WTC11 (cell line): ENCODE data around the gene AVL9. TPM values are rescaled to one million over a fixed set of nuclear protein-coding genes. Genes with fewer than 3 reads are reported as not detected.

Experiments
- ATAC-seq: fragments of 200-7000 bp; cut with Tn5 transposase; 2 replicates; pipeline ENCODE4 v1.10.0; 2021; ENCODE audit warnings: mild to moderate bottlenecking, moderate library complexity
- CTCF ChIA-PET: fragments of 300-600 bp; sonication (Branson Sonifier 250); formaldehyde crosslinking; loops from one replicate; lab custom pipeline; 2021; ENCODE audit warnings: antibody characterized with exemption; lab: Charles Lee
- POLR2A ChIA-PET: fragments of 350-600 bp; sonication (Branson Sonifier 250); formaldehyde crosslinking; loops from one replicate; lab custom pipeline; 2021; ENCODE audit warnings: antibody characterized with exemption; lab: Charles Lee
- DNase-seq: peaks from one replicate; pipeline ENCODE4 v3.0.0; 2021; ENCODE audit warnings: low spot score
- H3K27ac Mint-ChIP-seq: 2 replicates; pipeline ENCODE4 v1.8.0; 2021; ENCODE audit warnings: mixed read lengths
- H3K27me3 Mint-ChIP-seq: 2 replicates; pipeline ENCODE4 v1.8.0; 2021; ENCODE audit warnings: low read depth, mild to moderate bottlenecking, moderate library complexity, mixed read lengths
- H3K36me3 Mint-ChIP-seq: 2 replicates; pipeline ENCODE4 v1.8.0; 2021; ENCODE audit warnings: mixed read lengths
- H3K4me1 Mint-ChIP-seq: 2 replicates; pipeline ENCODE4 v1.8.0; 2022; ENCODE audit warnings: mixed read lengths
- H3K4me3 Mint-ChIP-seq: 2 replicates; pipeline ENCODE4 v1.8.0; 2021; ENCODE audit warnings: mild to moderate bottlenecking, moderate library complexity, mixed read lengths
- H3K9me3 Mint-ChIP-seq: 2 replicates; pipeline ENCODE4 v1.8.0; 2021; ENCODE audit warnings: mixed read lengths
- ATF2 ChIP-seq: sonication (generic); formaldehyde crosslinking; IDR thresholded peaks from 2 replicates; pipeline ENCODE4 v1.8.1; 2022; ENCODE audit warnings: low read depth, missing genetic modification reagents, borderline replicate concordance
- CREM ChIP-seq: sonication (generic); formaldehyde crosslinking; IDR thresholded peaks from 2 replicates; pipeline ENCODE4 v1.8.1; 2022; ENCODE audit warnings: mild to moderate bottlenecking, missing genetic modification reagents, moderate library complexity
- ESRRA ChIP-seq: sonication (generic); formaldehyde crosslinking; IDR thresholded peaks from 2 replicates; pipeline ENCODE4 v1.8.1; 2022; ENCODE audit warnings: mild to moderate bottlenecking, missing genetic modification reagents, borderline replicate concordance
- FOXK1 ChIP-seq: sonication (generic); formaldehyde crosslinking; IDR thresholded peaks from 2 replicates; pipeline ENCODE4 v1.8.0; 2022; ENCODE audit warnings: mild to moderate bottlenecking, moderate library complexity, missing genetic modification reagents
- HMGXB4 ChIP-seq: sonication (generic); formaldehyde crosslinking; IDR thresholded peaks from 2 replicates; pipeline ENCODE4 v1.8.1; 2023; ENCODE audit warnings: mild to moderate bottlenecking, moderate library complexity, missing genetic modification reagents
- KAT7 ChIP-seq: sonication (generic); formaldehyde crosslinking; IDR thresholded peaks from 2 replicates; pipeline ENCODE4 v1.8.1; 2023; ENCODE audit warnings: missing genetic modification reagents, mild to moderate bottlenecking, borderline replicate concordance
- MLX ChIP-seq: sonication (generic); formaldehyde crosslinking; IDR thresholded peaks from 2 replicates; pipeline ENCODE4 v1.8.1; 2023; ENCODE audit warnings: mild to moderate bottlenecking, missing genetic modification reagents, moderate library complexity
- NR1H2 ChIP-seq: sonication (generic); formaldehyde crosslinking; IDR thresholded peaks from 2 replicates; pipeline ENCODE4 v1.9.0; 2021; ENCODE audit warnings: mild to moderate bottlenecking, moderate library complexity, missing genetic modification reagents
- SP1 ChIP-seq: sonication (generic); formaldehyde crosslinking; conservative IDR thresholded peaks from 2 replicates; pipeline ENCODE4 v1.8.1; 2022; ENCODE audit warnings: missing genetic modification reagents
- TEAD1 ChIP-seq: sonication (generic); formaldehyde crosslinking; IDR thresholded peaks from 2 replicates; pipeline ENCODE4 v1.8.0; 2022; ENCODE audit warnings: mild to moderate bottlenecking, missing genetic modification reagents
- ZBTB43 ChIP-seq: sonication (generic); formaldehyde crosslinking; IDR thresholded peaks from 2 replicates; pipeline ENCODE4 v1.8.1; 2023; ENCODE audit warnings: mild to moderate bottlenecking, missing genetic modification reagents
- ZNF281 ChIP-seq: sonication (generic); formaldehyde crosslinking; IDR thresholded peaks from 2 replicates; pipeline ENCODE4 v1.8.0; 2023; ENCODE audit warnings: mild to moderate bottlenecking, missing genetic modification reagents
- ZNF396 ChIP-seq: fragments of 250-450 bp; sonication (Bioruptor Pico); IDR thresholded peaks from 2 replicates; pipeline ENCODE4 v1.8.0; 2021; ENCODE audit warnings: mild to moderate bottlenecking, moderate library complexity, borderline replicate concordance
- ZNF671 ChIP-seq: fragments of 250-450 bp; sonication (Bioruptor Pico); IDR thresholded peaks from 2 replicates; pipeline ENCODE4 v1.8.0; 2021; ENCODE audit warnings: mild to moderate bottlenecking
- total RNA-seq: library from RNA; stranded (reverse); gene quantifications from 3 replicates; pipeline ENCODE4 v1.2.3, GENCODE V29; 2021

Gene AVL9
- total RNA-seq, 1 experiment from 2014 or later = 55.6 TPM

GRCh38 chr7:32522746-32523530 lies 27.6 kb downstream of the AVL9 start (continued):
- TF ChIP-seq TEAD1 (CRISPR knock-in tag) (no peak), KAT7 (CRISPR knock-in tag) (no peak), ESRRA (no peak), ATF2 (no peak)

GRCh38 chr7:32524631-32525030 lies 29.3 kb downstream of the AVL9 start:
- Mint-ChIP-seq H3K27me3 (0 out of 2 replicates have a peak, but pooled peaks cover 4% of the 10 kb centered on the region), H3K9me3 (peaks cover 35% of the 10 kb centered on the region), H3K4me1 (peaks cover 52% of the 10 kb centered on the region), H3K27ac (peak overlapping the region; percentile 80), H3K4me3 (no peak overlapping the region), H3K36me3 (peaks cover 39% of the 10 kb centered on the region)
- DNase-seq = no peak
- POLR2A ChIA-PET = interaction anchor here (1.1 kb wide), 1 partner anchor 29 kb away, joined by 3 read pairs; the partner anchor contains the start of gene AVL9
- CTCF ChIA-PET = no interaction called here
- no peak for TF ChIP-seq FOXK1 (CRISPR knock-in tag)
- no peak for TF ChIP-seq ZNF396 (CRISPR knock-in tag)
- TF ChIP-seq HMGXB4 (CRISPR knock-in tag) = no peak
- TF ChIP-seq ZNF671 (CRISPR knock-in tag) = no peak
- ATAC-seq = no peak

GRCh38 chr7:32525839-32526238 lies 30.6 kb downstream of the AVL9 start:
- ChIA-PET POLR2A (no interaction called here), CTCF (no interaction called here)
- TF ChIP-seq SP1 (CRISPR knock-in tag) = no peak
- H3K9me3 Mint-ChIP-seq = peaks cover 23% of the 10 kb centered on the region
- no peak overlapping the region for H3K4me3 Mint-ChIP-seq
- peaks cover 54% of the 10 kb centered on the region for H3K4me1 Mint-ChIP-seq
- no peaks in the 10 kb centered on the region for H3K27me3 Mint-ChIP-seq
- peak overlapping the region; percentile 76 for H3K27ac Mint-ChIP-seq
- no peak for DNase-seq
- ATAC-seq = peak; percentile 59
- H3K36me3 Mint-ChIP-seq = peaks cover 27% of the 10 kb centered on the region

GRCh38 chr7:32531402-32531801 lies 36.1 kb downstream of the AVL9 start:
- no peak overlapping the region for H3K4me3 Mint-ChIP-seq
- ATAC-seq = peak; percentile 58
- no peak overlapping the region for H3K27ac Mint-ChIP-seq
- peaks cover 66% of the 10 kb centered on the region for H3K4me1 Mint-ChIP-seq
- POLR2A ChIA-PET = interaction anchor here (1.1 kb wide), 1 partner anchor 36 kb away, joined by 4 read pairs; the partner anchor contains the start of gene AVL9
- no peaks in the 10 kb centered on the region for H3K36me3 Mint-ChIP-seq
- CTCF ChIA-PET = interaction anchor here (0.8 kb wide), 1 partner anchor 36 kb away, joined by 3 read pairs; the partner anchor contains the start of gene AVL9
- no peak for DNase-seq
- no peaks in the 10 kb centered on the region for H3K27me3 Mint-ChIP-seq
- no peaks in the 10 kb centered on the region for H3K9me3 Mint-ChIP-seq
- TF ChIP-seq ZNF281 (CRISPR knock-in tag) = no peak
- TF ChIP-seq MLX (CRISPR knock-in tag) = no peak
- no peak for TF ChIP-seq HMGXB4 (CRISPR knock-in tag)
- no peak for TF ChIP-seq NR1H2 (CRISPR knock-in tag)
- TF ChIP-seq CREM (CRISPR knock-in tag) = no peak
- no peak for TF ChIP-seq SP1 (CRISPR knock-in tag)
- TF ChIP-seq ZBTB43 (CRISPR knock-in tag) = no peak
- no peak for TF ChIP-seq ATF2
- TF ChIP-seq TEAD1 (CRISPR knock-in tag) = no peak
